WI38 (cell line): Measurements from ENCODE around the gene UGT3A2.
A peak's percentile ranks its signal among the peaks of the same experiment; 100 is the strongest.

Experiments
- H3K4me3 ChIP-seq: 2 replicates; pipeline ENCODE4 v1.5.1; 2011; ENCODE audit warnings: low read depth, mild to moderate bottlenecking, control low read depth, low read length
- CTCF ChIP-seq: IDR thresholded peaks from 2 replicates; pipeline ENCODE4 v1.5.1; 2012; ENCODE audit warnings: low read depth, mild to moderate bottlenecking, control low read depth, low read length

The UGT3A2 gene

GRCh38 chr5:36089989-36090388 lies 23.3 kb upstream of the UGT3A2 start:
- TF ChIP-seq CTCF = peak; percentile 16; the same call in 1 of the 2 replicates
- H3K4me3 ChIP-seq = no peak overlapping the region

- no peak overlapping the region for H3K4me3 ChIP-seq
These were observed 12.6 kb upstream of the UGT3A2 start for GRCh38 chr5:36079200-36079781.

GRCh38 chr5:36078430-36078829 lies 11.7 kb upstream of the UGT3A2 start:
- TF ChIP-seq CTCF = no peak
- H3K4me3 ChIP-seq = no peak overlapping the region

More at GRCh38 chr5:36079200-36079781, 12.6 kb upstream of the UGT3A2 start:
- TF ChIP-seq CTCF = peak; percentile 71

GRCh38 chr5:36073595-36074216 lies 7.0 kb upstream of the UGT3A2 start:
- no peak for TF ChIP-seq CTCF
- H3K4me3 ChIP-seq = no peak overlapping the region

- TF ChIP-seq CTCF = no peak
- H3K4me3 ChIP-seq = peak overlapping the region; percentile 38
These were observed 4.2 kb upstream of the UGT3A2 start for GRCh38 chr5:36070687-36071571.

GRCh38 chr5:36068751-36069281 lies 2.1 kb upstream of the UGT3A2 start:
- H3K4me3 ChIP-seq = no peak overlapping the region
- TF ChIP-seq CTCF = no peak
